ENCODE measurements around the gene CHMP6.

The CHMP6 gene

DNA sequence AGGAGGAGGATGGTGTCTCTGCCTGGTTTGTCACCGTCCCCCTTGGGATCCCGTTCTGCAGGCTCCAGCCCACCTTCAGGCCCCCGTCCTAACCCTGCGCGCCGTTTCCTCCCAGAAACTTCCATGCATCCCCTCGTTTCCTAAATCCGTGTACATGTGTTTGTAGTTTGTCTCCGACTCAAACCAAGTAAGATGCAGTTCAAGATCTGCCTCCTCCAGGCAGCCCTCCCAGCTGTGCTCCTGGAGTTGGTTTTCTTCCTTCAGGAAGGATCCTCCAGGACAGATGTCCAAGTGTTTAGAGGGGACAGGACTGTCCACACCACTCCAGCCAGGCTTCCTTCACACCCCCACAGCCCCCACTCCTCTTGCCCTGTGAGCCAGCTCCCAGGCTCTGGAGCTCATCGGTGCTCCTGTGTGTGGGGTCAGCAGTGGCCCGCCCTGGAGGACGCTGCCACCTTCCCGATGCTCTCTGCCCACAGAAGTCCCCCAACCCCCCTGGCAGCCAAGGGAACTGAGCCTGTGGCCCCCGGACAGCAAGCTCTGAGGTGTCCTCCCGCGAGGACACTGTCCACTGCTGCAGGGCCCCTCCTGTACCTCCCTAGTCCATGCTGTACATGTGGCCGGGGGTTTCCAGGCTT, 54.6 kb downstream of the CHMP6 start:
- no peak for FAIRE-seq

GRCh38 chr17:81046770-81047359, 55.2 kb downstream of the CHMP6 start:
- FAIRE-seq: no peak

DNA sequence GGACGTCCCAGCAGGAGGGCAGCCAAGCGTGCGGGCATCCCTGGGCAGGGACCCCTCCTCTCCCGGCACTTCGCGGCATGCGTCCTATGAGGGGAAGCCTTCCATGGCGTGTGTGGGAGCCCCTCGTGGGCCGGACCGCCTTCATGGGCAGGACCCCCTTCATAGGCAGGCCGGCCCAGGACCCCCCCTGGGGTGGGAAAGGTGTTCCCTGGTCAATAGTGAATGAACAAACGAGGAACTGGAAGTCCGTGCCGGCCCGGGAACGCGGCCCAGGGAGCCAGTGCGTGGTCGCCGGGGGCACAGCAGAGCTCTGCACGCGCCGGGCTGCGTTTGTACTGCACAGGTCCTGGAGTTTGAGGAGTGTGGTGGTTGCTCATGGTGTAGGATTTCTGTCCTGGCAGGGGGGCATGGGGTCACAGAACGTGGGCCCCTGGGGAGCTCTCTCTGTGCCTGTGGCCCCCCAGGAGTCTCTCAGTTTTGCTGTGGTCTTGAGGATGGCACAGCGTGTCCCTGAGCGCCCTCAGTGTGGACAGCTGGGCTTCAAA, 57.3 kb downstream of the CHMP6 start:
- FAIRE-seq: no peak

- no peak for FAIRE-seq
These were observed 57.8 kb downstream of the CHMP6 start for GRCh38 chr17:81049372-81049911.
